Liver (tissue), 9 donors: ENCODE data around the gene ERVMER34-1. TPM values are rescaled to one million over a fixed set of nuclear protein-coding genes. Genes with fewer than 3 reads are reported as not detected.

Experiments used
- DNase-seq: peaks from one replicate; pipeline ENCODE4 v3.0.0-alpha.2; 2017; ENCODE audit warnings: low spot score
- H3K27ac ChIP-seq, 2 donors: one replicate each; pipeline ENCODE4 v1.7.0; 2013; ENCODE audit warnings: inconsistent platforms in 2 of 2, low read length in 2 of 2, control low read depth in 1 of 2, low read depth in 1 of 2, mild to moderate bottlenecking in 1 of 2
- H3K27me3 ChIP-seq, 4 donors: one replicate each; pipeline versions ENCODE4 v1.6.1 to v1.7.0; 2013; ENCODE audit warnings: low read length in 3 of 4, inconsistent platforms in 1 of 4, mild to moderate bottlenecking in 1 of 4, moderate library complexity in 1 of 4; ENCODE audit not compliant: control insufficient read depth in 4 of 4, insufficient read depth in 4 of 4
- H3K36me3 ChIP-seq, 4 donors: one replicate each; pipeline versions ENCODE4 v1.6.1 to v1.7.0; 2013; ENCODE audit warnings: low read length in 3 of 4, mild to moderate bottlenecking in 3 of 4, low read depth in 1 of 4, moderate library complexity in 1 of 4; ENCODE audit not compliant: control insufficient read depth in 4 of 4, insufficient read depth in 3 of 4
- H3K4me1 ChIP-seq, 4 donors: one replicate each; pipeline versions ENCODE4 v1.6.1 to v1.7.0; 2013; ENCODE audit warnings: low read length in 3 of 4, mild to moderate bottlenecking in 3 of 4, moderate library complexity in 1 of 4; ENCODE audit not compliant: control insufficient read depth in 4 of 4, insufficient read depth in 4 of 4
- H3K4me3 ChIP-seq, 3 donors: one replicate each; pipeline versions ENCODE4 v1.6.1 to v1.7.0; 2013; ENCODE audit warnings: low read length in 3 of 3, control low read depth in 1 of 3, low read depth in 1 of 3, mild to moderate bottlenecking in 1 of 3
- H3K9ac ChIP-seq, 2 donors: one replicate each; pipeline ENCODE4 v1.7.0; 2013; ENCODE audit warnings: low read length in 2 of 2, mild to moderate bottlenecking in 2 of 2, moderate library complexity in 2 of 2, control low read depth in 1 of 2, low read depth in 1 of 2
- H3K9me3 ChIP-seq, 4 donors: one replicate each; pipeline versions ENCODE4 v1.6.1 to v1.7.0; 2013; ENCODE audit warnings: low read length in 3 of 4; ENCODE audit not compliant: control insufficient read depth in 4 of 4
- EGR1 ChIP-seq, 2 donors: IDR thresholded peaks; 2 replicates each; pipeline ENCODE4 v1.6.1; 2016 to 2018; ENCODE audit warnings: antibody characterized with exemption in 2 of 2, low read depth in 2 of 2
- FOXA2 ChIP-seq: IDR thresholded peaks from 2 replicates; pipeline ENCODE4 v1.6.1; 2016; ENCODE audit warnings: antibody characterized with exemption
- HNF4A ChIP-seq, 2 donors: conservative IDR thresholded peaks; 2 replicates each; pipeline ENCODE4 v1.6.1; 2016; ENCODE audit warnings: antibody characterized with exemption in 2 of 2, mild to moderate bottlenecking in 2 of 2
- HNF4G ChIP-seq: IDR thresholded peaks from 2 replicates; pipeline ENCODE4 v1.6.1; 2016; ENCODE audit warnings: antibody characterized with exemption
- JUND ChIP-seq, 2 donors: IDR thresholded peaks; 2 replicates each; pipeline ENCODE4 v1.6.1; 2016; ENCODE audit warnings: antibody characterized with exemption in 2 of 2
- RAD21 ChIP-seq, 2 donors: IDR thresholded peaks; 2 replicates each; pipeline ENCODE4 v1.6.1; 2016; ENCODE audit warnings: antibody characterized with exemption in 2 of 2, mild to moderate bottlenecking in 2 of 2
- RXRA ChIP-seq, 2 donors: IDR thresholded peaks; 2 replicates each; pipeline ENCODE4 v1.6.1; 2017 to 2018; ENCODE audit warnings: antibody characterized with exemption in 2 of 2, mild to moderate bottlenecking in 1 of 2
- SP1 ChIP-seq: IDR thresholded peaks from 2 replicates; pipeline ENCODE4 v1.6.1; 2018; ENCODE audit warnings: antibody characterized with exemption, mild to moderate bottlenecking
- WGBS: extraction: QIAGEN DNeasy Blood & Tissue Kit; methylation state at CpG from one replicate; pipeline ENCODE4 v1.1.7; 2013; 5-methylcytosine and 5-hydroxymethylcytosine counted together
- polyA plus RNA-seq, 2 donors: library from polyadenylated mRNA; stranded (reverse) in 1 of 2; unstranded in 1 of 2; fragments of 200-250 nt in 1 of 2; fragments of >200 nt in 1 of 2; fragmentation: Nextera tagmentation in 1 of 2; extraction: Ambion mirVana in 1 of 2; gene quantifications; one replicate each; pipeline versions ENCODE4 v1.2.1 to v1.2.3, GENCODE V29; 2013 to 2015
- total RNA-seq, 2 donors: library from RNA; depleted of rRNA; stranded (reverse); fragments of >200 nt; gene quantifications; one replicate each; pipeline ENCODE4 v1.2.3, GENCODE V29; 2014
- TF ChIP-seq, protein P1 (sequence below): fragments of 150-350 bp; IDR thresholded peaks from 2 replicates; pipeline ENCODE4 v1.5.1; 2017; ENCODE audit warnings: improper control_type of control experiment, low read depth, low read length; ENCODE audit not compliant: missing input control
- TF ChIP-seq, protein P2 (sequence below): IDR thresholded peaks from 2 replicates; pipeline ENCODE4 v1.6.1; 2016; ENCODE audit warnings: antibody characterized with exemption
- TF ChIP-seq, protein P3 (sequence below): IDR thresholded peaks from 2 replicates; pipeline ENCODE4 v1.6.1; 2016; ENCODE audit warnings: antibody characterized with exemption
- TF ChIP-seq, protein P4 (sequence below): IDR thresholded peaks from 2 replicates; pipeline ENCODE4 v1.6.1; 2016; ENCODE audit warnings: antibody characterized with exemption
- donor health status: healthy.
- donor health status: healthy.
- donor health status: healthy.
- donor health status: healthy.
- donor health status: healthy.

Gene ERVMER34-1
- total and polyA plus RNA-seq, 4 donors: under 0.01 to 0.08 (median 0.02) TPM; not detected in 1

DNA sequence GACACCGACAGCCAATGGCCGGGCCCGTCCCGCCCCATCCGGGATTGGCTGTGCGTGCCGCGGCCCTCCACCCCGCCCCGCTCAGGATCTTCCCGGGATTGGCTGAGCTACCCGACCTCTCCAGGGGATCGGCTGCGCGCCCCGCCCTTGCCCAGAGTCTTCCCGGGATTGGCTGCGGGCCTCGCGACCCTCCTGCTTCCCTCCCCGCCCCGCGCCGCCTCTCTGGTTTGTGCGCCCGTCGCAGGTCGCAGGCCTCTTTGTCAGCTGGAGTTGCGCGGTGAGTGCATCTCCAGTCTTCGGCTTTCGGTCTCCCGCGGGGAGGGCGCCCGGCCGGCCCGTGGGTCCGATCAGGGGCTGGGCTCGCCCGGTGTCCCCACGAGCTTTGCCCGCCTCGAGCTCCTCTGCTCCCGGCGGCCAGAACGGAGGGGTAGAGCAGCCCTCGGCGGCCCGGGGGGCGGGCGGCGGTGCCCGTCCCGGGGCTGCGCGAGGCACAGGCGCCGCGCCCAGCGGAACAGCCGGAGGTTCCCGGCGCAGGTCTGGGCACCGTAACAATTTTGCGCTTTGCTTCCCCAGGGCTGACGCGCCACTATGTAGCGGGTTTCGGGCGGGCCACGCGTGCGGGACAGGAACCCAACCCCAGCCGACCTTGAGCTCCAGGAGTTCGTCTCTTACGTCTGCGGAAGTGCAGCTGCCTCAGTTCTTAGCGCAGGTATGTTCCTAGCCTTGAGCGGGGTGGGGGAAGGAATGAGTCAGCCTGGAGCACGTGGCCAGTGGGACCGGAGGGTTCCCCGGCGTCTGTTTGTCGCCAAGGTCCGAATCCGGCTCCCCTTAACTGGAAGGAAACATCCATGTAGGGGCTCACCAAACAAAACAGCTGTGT is 38.7 kb downstream of the ERVMER34-1 start (continued):
- TF ChIP-seq, protein P1, sequence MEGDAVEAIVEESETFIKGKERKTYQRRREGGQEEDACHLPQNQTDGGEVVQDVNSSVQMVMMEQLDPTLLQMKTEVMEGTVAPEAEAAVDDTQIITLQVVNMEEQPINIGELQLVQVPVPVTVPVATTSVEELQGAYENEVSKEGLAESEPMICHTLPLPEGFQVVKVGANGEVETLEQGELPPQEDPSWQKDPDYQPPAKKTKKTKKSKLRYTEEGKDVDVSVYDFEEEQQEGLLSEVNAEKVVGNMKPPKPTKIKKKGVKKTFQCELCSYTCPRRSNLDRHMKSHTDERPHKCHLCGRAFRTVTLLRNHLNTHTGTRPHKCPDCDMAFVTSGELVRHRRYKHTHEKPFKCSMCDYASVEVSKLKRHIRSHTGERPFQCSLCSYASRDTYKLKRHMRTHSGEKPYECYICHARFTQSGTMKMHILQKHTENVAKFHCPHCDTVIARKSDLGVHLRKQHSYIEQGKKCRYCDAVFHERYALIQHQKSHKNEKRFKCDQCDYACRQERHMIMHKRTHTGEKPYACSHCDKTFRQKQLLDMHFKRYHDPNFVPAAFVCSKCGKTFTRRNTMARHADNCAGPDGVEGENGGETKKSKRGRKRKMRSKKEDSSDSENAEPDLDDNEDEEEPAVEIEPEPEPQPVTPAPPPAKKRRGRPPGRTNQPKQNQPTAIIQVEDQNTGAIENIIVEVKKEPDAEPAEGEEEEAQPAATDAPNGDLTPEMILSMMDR: no peak
- TF ChIP-seq SP1 (peak; percentile 85), RXRA (IDR thresholded peaks at IDR 0.05) (peak in 1 of 2 donors; percentile 17)

DNA sequence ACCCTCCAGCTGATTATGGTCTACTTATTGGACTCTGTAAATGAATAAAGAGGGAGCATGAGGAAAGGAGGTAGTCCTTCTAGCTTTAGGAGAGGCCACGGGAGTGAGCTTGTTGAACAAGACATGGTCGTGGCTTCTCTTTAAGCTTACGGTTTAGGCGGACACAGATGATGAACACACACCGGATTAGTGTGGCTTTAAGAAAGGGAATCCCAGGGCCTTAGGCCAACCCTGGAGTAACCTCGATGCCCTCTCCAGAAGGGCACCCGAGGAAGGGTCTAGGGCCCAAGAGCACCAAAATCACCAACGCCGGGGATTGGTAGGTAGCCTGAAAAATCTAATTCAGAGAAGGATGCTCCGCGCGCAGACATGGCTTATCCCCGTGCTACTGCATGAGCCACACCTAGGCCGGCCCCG is 39.4 kb downstream of the ERVMER34-1 start:
- TF ChIP-seq, protein P2, sequence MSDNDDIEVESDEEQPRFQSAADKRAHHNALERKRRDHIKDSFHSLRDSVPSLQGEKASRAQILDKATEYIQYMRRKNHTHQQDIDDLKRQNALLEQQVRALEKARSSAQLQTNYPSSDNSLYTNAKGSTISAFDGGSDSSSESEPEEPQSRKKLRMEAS: peak; percentile 64
- no peak for TF ChIP-seq JUND (IDR thresholded peaks at IDR 0.05)
- Histone ChIP-seq H3K9me3 (no peaks in the 10 kb centered on the region), H3K4me3 (peak overlapping the region in 1 of 3 donors; percentile 9), H3K27ac (no peak overlapping the region), H3K4me1 (peaks cover 2 to 9% (median 6%) of the 10 kb centered on the region in 4 donors), H3K9ac (no peak overlapping the region), H3K36me3 (peaks cover 0 to 4% (median 2%) of the 10 kb centered on the region in 4 donors), H3K27me3 (no peaks in the 10 kb centered on the region)
- DNase-seq: no peak
- WGBS: 21% methylated on average over 15 of the region's 15 CpGs

DNA sequence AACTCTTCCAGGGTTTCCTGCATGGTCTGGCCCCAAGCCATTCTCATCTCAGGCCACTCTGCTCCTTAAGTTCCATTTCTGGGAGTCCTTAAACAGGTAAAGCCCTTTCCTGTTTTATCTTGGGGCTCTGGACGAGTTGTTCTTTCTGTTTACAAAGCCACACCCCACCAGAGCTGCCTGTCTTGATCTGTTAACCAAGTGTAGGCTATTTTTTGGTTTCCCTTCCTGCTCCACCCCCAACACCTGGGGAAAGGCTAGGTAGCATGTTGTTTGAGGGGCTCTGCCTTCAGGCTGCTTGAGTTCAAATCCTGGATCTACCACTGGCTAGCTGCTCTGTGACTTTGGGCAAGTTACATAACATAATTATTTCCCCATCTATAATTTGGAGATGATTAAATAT is 40.0 kb downstream of the ERVMER34-1 start:
- Histone ChIP-seq H3K4me3 (no peak overlapping the region), H3K4me1 (peaks cover 2 to 9% (median 6%) of the 10 kb centered on the region in 4 donors), H3K9ac (no peak overlapping the region), H3K27me3 (no peaks in the 10 kb centered on the region), H3K27ac (no peak overlapping the region), H3K9me3 (no peaks in the 10 kb centered on the region), H3K36me3 (peaks cover 0 to 4% (median 2%) of the 10 kb centered on the region in 4 donors)
- no peak for DNase-seq
- WGBS: 79% methylated on average over 1 of the region's 1 CpG
- no peak for TF ChIP-seq HNF4A (conservative IDR thresholded peaks at IDR 0.05)
- no peak for TF ChIP-seq EGR1 (IDR thresholded peaks at IDR 0.05; ENCODE audit: low read depth in 2 of 2)
- no peak for TF ChIP-seq HNF4G
- no peak for TF ChIP-seq FOXA2
- no peak for TF ChIP-seq RAD21 (IDR thresholded peaks at IDR 0.05)
- no peak for TF ChIP-seq SP1
- TF ChIP-seq JUND (IDR thresholded peaks at IDR 0.05): no peak
- TF ChIP-seq, protein P2: no peak
- TF ChIP-seq, protein P3, sequence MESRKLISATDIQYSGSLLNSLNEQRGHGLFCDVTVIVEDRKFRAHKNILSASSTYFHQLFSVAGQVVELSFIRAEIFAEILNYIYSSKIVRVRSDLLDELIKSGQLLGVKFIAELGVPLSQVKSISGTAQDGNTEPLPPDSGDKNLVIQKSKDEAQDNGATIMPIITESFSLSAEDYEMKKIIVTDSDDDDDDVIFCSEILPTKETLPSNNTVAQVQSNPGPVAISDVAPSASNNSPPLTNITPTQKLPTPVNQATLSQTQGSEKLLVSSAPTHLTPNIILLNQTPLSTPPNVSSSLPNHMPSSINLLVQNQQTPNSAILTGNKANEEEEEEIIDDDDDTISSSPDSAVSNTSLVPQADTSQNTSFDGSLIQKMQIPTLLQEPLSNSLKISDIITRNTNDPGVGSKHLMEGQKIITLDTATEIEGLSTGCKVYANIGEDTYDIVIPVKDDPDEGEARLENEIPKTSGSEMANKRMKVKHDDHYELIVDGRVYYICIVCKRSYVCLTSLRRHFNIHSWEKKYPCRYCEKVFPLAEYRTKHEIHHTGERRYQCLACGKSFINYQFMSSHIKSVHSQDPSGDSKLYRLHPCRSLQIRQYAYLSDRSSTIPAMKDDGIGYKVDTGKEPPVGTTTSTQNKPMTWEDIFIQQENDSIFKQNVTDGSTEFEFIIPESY: no peak
- TF ChIP-seq, protein P4, sequence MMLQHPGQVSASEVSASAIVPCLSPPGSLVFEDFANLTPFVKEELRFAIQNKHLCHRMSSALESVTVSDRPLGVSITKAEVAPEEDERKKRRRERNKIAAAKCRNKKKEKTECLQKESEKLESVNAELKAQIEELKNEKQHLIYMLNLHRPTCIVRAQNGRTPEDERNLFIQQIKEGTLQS: no peak
